Astrocyte of the cerebellum (primary cell): Measurements from ENCODE around the gene CCDC88A.
"Not testable (repeated sequence)": the region's sequence is repeated elsewhere in the genome, so short reads cannot be mapped to it uniquely, and the experiment has no call there.

Source experiments
- DNase-seq: peaks from one replicate; pipeline ENCODE4 v3.0.0-alpha.2; 2011; ENCODE audit warnings: low read depth
- H3K4me3 ChIP-seq: 2 replicates; pipeline ENCODE4 v1.5.1; 2011; ENCODE audit warnings: mild to moderate bottlenecking, low read depth, low read length, moderate library complexity
- CTCF ChIP-seq: IDR thresholded peaks from 2 replicates; pipeline ENCODE4 v1.5.1; 2012; ENCODE audit warnings: low read length, low read depth, moderate library complexity, mild to moderate bottlenecking; ENCODE audit errors: missing control alignments
- in situ Hi-C: cut with HindIII; loops from 2 replicates; pipeline ENCODE4 v1.10.0; 2017; ENCODE audit warnings: low sequenced_read_pairs

The CCDC88A gene

GRCh38 chr2:55268288-55268906 is 151.3 kb downstream of the CCDC88A start:
- no peak for DNase-seq
- in situ Hi-C loops: no loop called here
- peak overlapping the region; percentile 88 for H3K4me3 ChIP-seq
- no peak for TF ChIP-seq CTCF

GRCh38 chr2:55259586-55259985 is 160.1 kb downstream of the CCDC88A start:
- DNase-seq, H3K4me3 ChIP-seq, in situ Hi-C loops: not testable (repeated sequence)

- no peak for DNase-seq
- in situ Hi-C loops: no loop called here
- no peak overlapping the region for H3K4me3 ChIP-seq
- TF ChIP-seq CTCF: no peak
These were observed 166.8 kb downstream of the CCDC88A start for GRCh38 chr2:55252832-55253231.

- in situ Hi-C loops: no loop called here
- no peak overlapping the region for H3K4me3 ChIP-seq
- no peak for TF ChIP-seq CTCF
- no peak for DNase-seq
These were observed 172.6 kb downstream of the CCDC88A start for GRCh38 chr2:55247025-55247424.

- in situ Hi-C loops: no loop called here
- no peak for TF ChIP-seq CTCF
- no peak for DNase-seq
- no peak overlapping the region for H3K4me3 ChIP-seq
These were observed 174.2 kb downstream of the CCDC88A start for GRCh38 chr2:55245411-55245810.

GRCh38 chr2:55242617-55243016 is 177.0 kb downstream of the CCDC88A start:
- TF ChIP-seq CTCF: no peak
- no peak overlapping the region for H3K4me3 ChIP-seq
- in situ Hi-C loops: no loop called here
- no peak for DNase-seq

GRCh38 chr2:55241582-55241981 is 178.1 kb downstream of the CCDC88A start:
- in situ Hi-C loops, DNase-seq, H3K4me3 ChIP-seq: not testable (repeated sequence)
